Hepatocyte (in vitro differentiated cells): ENCODE data around the gene NAV2. TPM values are rescaled to one million over a fixed set of nuclear protein-coding genes. Genes with fewer than 3 reads are reported as not detected.
"Not testable (repeated sequence)": the region's sequence is repeated elsewhere in the genome, so short reads cannot be mapped to it uniquely, and the experiment has no call there.

Experiments used
- DNase-seq: peaks from one replicate; pipeline ENCODE4 v3.0.0-alpha.2; 2016; ENCODE audit warnings: low spot score
- H2AFZ ChIP-seq: fragments of 200-600 bp; sonication (generic); 2 replicates; pipeline ENCODE4 v1.6.0; 2016; ENCODE audit warnings: antibody characterized with exemption, mild to moderate bottlenecking
- H3K27ac ChIP-seq: fragments of 200-600 bp; sonication (generic); 2 replicates; pipeline ENCODE4 v1.5.1; 2016; ENCODE audit warnings: mild to moderate bottlenecking
- H3K27me3 ChIP-seq: fragments of 200-600 bp; sonication (generic); 2 replicates; pipeline ENCODE4 v1.6.1; 2016
- H3K36me3 ChIP-seq: fragments of 200-600 bp; sonication (generic); replicated peaks from 2 replicates; pipeline ENCODE4 v1.5.1; 2016; ENCODE audit warnings: low read depth; ENCODE audit not compliant: insufficient read depth
- H3K4me1 ChIP-seq: fragments of 200-600 bp; sonication (generic); 2 replicates; pipeline ENCODE4 v1.5.1; 2016; ENCODE audit warnings: mild to moderate bottlenecking, moderate library complexity; ENCODE audit not compliant: insufficient read depth
- H3K4me2 ChIP-seq: fragments of 200-600 bp; sonication (generic); 2 replicates; pipeline ENCODE4 v1.6.0; 2016
- H3K4me3 ChIP-seq: fragments of 200-600 bp; sonication (generic); 2 replicates; pipeline ENCODE4 v1.5.1; 2016; ENCODE audit warnings: mild to moderate bottlenecking
- H3K79me2 ChIP-seq: fragments of 200-600 bp; sonication (generic); 2 replicates; pipeline ENCODE4 v1.6.0; 2017; ENCODE audit warnings: mild to moderate bottlenecking
- H3K9me2 ChIP-seq: fragments of 200-600 bp; sonication (generic); replicated peaks from 2 replicates; pipeline ENCODE4 v1.6.0; 2017; ENCODE audit warnings: mild to moderate bottlenecking; ENCODE audit not compliant: insufficient read depth
- H3K9me3 ChIP-seq: fragments of 200-600 bp; sonication (generic); 2 replicates; pipeline ENCODE4 v1.5.1; 2016; ENCODE audit warnings: low read depth, mild to moderate bottlenecking
- H4K20me1 ChIP-seq: fragments of 200-600 bp; sonication (generic); 2 replicates; pipeline ENCODE4 v1.6.0; 2016; ENCODE audit warnings: mild to moderate bottlenecking; ENCODE audit not compliant: insufficient read depth, poor library complexity, severe bottlenecking
- CTCF ChIP-seq: fragments of 200-600 bp; sonication (generic); IDR thresholded peaks from 2 replicates; pipeline ENCODE4 v1.5.1; 2016; ENCODE audit warnings: antibody characterized with exemption, mild to moderate bottlenecking; ENCODE audit not compliant: poor library complexity
- EZH2 ChIP-seq: fragments of 200-600 bp; sonication (generic); IDR thresholded peaks from 2 replicates; pipeline ENCODE4 v1.6.1; 2016; ENCODE audit warnings: antibody characterized with exemption, mild to moderate bottlenecking, borderline replicate concordance
- EZH2phosphoT487 ChIP-seq: fragments of 200-600 bp; sonication (generic); IDR thresholded peaks from one replicate; pipeline ENCODE4 v1.6.1; 2018; ENCODE audit warnings: antibody characterized with exemption, mild to moderate bottlenecking, low read depth, moderate library complexity; ENCODE audit not compliant: unreplicated experiment, severe bottlenecking
- WGBS: methylation state at CpG from one replicate; pipeline ENCODE4 v1.1.6; 2016; ENCODE audit warnings: low lambda C conversion rate; ENCODE audit errors: missing lambda C conversion rate; 5-methylcytosine and 5-hydroxymethylcytosine counted together
- polyA plus RNA-seq: library from polyadenylated mRNA; unstranded; fragments of >200 nt; fragmentation: Nextera tagmentation; extraction: Ambion mirVana; gene quantifications from 2 replicates; pipeline ENCODE4 v1.2.1, GENCODE V29; 2016
- total RNA-seq: library from RNA; depleted of rRNA; stranded (reverse); fragments of >200 nt; gene quantifications from 2 replicates; pipeline ENCODE4 v1.2.3, GENCODE V29; 2014

Gene NAV2
- total and polyA plus RNA-seq, 2 experiments from 2014 or later, result 23.7 to 30.8 TPM

GRCh38 chr11:19959648-19960059 is 247.0 kb downstream of the NAV2 start:
- Histone ChIP-seq H4K20me1 (no peaks in the 10 kb centered on the region), H3K79me2 (peaks cover 4% of the 10 kb centered on the region), H3K9me3 (no peaks in the 10 kb centered on the region), H3K4me1 (peaks cover 9% of the 10 kb centered on the region), H3K36me3 (no peaks in the 10 kb centered on the region), H3K27me3 (no peaks in the 10 kb centered on the region), H3K4me2 (no peak overlapping the region), H3K4me3 (no peak overlapping the region), H3K9me2 (no peaks in the 10 kb centered on the region), H3K27ac (no peak overlapping the region), H2AFZ (no peak overlapping the region)
- TF ChIP-seq CTCF (no peak), EZH2phosphoT487 (no peak), EZH2 (no peak)
- no peak for DNase-seq
- 94% methylated on average over 10 of the region's 10 CpGs for whole genome bisulfite sequencing

- not testable (repeated sequence) for H3K79me2 ChIP-seq, DNase-seq, H3K27me3 ChIP-seq, H2AFZ ChIP-seq, H3K4me2 ChIP-seq, H3K36me3 ChIP-seq, H3K4me1 ChIP-seq, H4K20me1 ChIP-seq, H3K27ac ChIP-seq, H3K4me3 ChIP-seq, H3K9me3 ChIP-seq, H3K9me2 ChIP-seq
- 100% methylated on average over 3 of the region's 3 CpGs for WGBS
These were observed 247.8 kb downstream of the NAV2 start for GRCh38 chr11:19960410-19960809.

- H3K27me3 ChIP-seq, result no peaks in the 10 kb centered on the region
- no peaks in the 10 kb centered on the region for H4K20me1 ChIP-seq
- no peak for DNase-seq
- WGBS, result 60% methylated on average over 4 of the region's 4 CpGs
- no peak overlapping the region for H3K4me2 ChIP-seq
- TF ChIP-seq EZH2phosphoT487, result no peak
- TF ChIP-seq CTCF, result no peak
- TF ChIP-seq EZH2, result no peak
- peaks cover 9% of the 10 kb centered on the region for H3K4me1 ChIP-seq
- H3K79me2 ChIP-seq, result peaks cover 4% of the 10 kb centered on the region
- no peak overlapping the region for H3K27ac ChIP-seq
- no peaks in the 10 kb centered on the region for H3K9me2 ChIP-seq
- H3K4me3 ChIP-seq, result no peak overlapping the region
- no peaks in the 10 kb centered on the region for H3K9me3 ChIP-seq
- no peaks in the 10 kb centered on the region for H3K36me3 ChIP-seq
- no peak overlapping the region for H2AFZ ChIP-seq
These were observed 248.6 kb downstream of the NAV2 start for GRCh38 chr11:19961225-19961624.

- Histone ChIP-seq H3K4me1 (peaks cover 9% of the 10 kb centered on the region), H3K9me2 (no peaks in the 10 kb centered on the region), H4K20me1 (no peaks in the 10 kb centered on the region), H3K4me2 (no peak overlapping the region), H3K9me3 (no peaks in the 10 kb centered on the region), H3K79me2 (peaks cover 4% of the 10 kb centered on the region), H3K4me3 (no peak overlapping the region), H2AFZ (no peak overlapping the region), H3K36me3 (no peaks in the 10 kb centered on the region), H3K27ac (peak overlapping the region; percentile 34), H3K27me3 (no peaks in the 10 kb centered on the region)
- 91% methylated on average over 4 of the region's 4 CpGs for WGBS
- TF ChIP-seq EZH2phosphoT487 (no peak), CTCF (no peak), EZH2 (no peak)
- DNase-seq, result no peak
These were observed 249.6 kb downstream of the NAV2 start for GRCh38 chr11:19962053-19962800.
